Activated gamma-delta T cell treated with anti-CD3 and anti-CD28 coated beads, Interleukin-2, amount 50 U/mL, for 16 hours (primary cell): Measurements from ENCODE around the gene WDR55.
"Not testable (repeated sequence)": the region's sequence is repeated elsewhere in the genome, so short reads cannot be mapped to it uniquely, and the experiment has no call there.

ENCODE experiments used
- DNase-seq: peaks from one replicate; pipeline ENCODE4 v3.0.0-alpha.2; 2020; ENCODE audit warnings: low read depth

Gene WDR55, protein sequence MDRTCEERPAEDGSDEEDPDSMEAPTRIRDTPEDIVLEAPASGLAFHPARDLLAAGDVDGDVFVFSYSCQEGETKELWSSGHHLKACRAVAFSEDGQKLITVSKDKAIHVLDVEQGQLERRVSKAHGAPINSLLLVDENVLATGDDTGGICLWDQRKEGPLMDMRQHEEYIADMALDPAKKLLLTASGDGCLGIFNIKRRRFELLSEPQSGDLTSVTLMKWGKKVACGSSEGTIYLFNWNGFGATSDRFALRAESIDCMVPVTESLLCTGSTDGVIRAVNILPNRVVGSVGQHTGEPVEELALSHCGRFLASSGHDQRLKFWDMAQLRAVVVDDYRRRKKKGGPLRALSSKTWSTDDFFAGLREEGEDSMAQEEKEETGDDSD

DNA sequence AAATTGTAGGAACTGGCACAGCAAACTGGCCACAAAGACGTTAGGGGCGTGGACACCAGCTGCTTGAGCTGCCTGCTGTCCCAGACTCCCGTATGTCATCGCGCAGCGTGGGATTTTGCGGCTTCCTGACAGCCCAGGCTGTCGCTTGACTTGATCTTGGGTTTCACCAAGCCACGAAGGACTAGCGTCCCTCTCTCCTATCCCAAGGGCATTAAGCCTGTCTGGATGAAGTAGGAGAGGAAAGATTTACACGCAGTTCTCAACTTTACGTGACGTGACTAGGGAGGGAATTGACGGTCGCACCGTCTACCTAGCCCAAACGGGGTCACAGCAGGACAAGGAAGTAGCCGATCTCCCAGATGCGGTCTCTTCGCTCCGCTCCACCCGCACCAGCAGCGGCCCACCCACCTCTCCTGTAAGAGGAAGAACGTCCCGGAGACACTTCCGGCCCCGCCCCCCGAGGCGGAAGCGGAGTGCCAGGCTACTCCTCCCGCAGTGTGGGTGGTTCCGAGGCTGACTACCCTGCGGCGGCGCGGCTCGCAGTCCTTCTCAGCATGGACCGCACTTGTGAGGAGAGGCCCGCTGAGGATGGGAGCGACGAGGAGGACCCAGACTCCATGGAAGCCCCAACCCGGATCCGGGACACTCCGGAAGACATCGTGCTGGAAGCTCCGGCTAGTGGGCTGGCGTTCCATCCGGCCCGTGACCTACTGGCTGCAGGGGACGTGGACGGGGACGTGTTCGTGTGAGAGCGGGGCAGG, at the start of gene WDR55:
Gene WDR55, plus strand, starts transcription at position 546 of the 761 bp plus-strand sequence. Its CDS starts 9 bp downstream, at position 555.
- DNase-seq, result peak; percentile 95

DNA sequence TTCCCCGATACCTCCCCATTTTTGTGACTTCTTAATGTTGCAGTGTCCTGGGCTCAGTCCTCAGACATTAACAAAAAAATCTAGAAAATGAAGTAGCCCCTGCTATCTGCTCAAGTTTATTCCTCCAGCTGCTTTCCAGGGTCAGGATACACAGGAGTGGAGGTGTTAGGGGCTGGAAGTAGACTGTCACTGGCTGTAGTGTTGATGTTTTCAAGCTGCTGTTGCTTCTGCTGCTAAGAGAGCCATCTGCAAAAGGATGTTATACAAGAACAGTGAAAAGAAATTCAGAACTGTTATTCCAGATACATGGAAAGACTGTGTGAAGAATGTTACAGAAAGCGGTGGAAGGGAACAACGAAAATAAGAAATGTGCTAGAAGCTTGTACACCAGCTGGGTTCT, 42.4 kb upstream of the WDR55 start:
- no peak for DNase-seq

DNA sequence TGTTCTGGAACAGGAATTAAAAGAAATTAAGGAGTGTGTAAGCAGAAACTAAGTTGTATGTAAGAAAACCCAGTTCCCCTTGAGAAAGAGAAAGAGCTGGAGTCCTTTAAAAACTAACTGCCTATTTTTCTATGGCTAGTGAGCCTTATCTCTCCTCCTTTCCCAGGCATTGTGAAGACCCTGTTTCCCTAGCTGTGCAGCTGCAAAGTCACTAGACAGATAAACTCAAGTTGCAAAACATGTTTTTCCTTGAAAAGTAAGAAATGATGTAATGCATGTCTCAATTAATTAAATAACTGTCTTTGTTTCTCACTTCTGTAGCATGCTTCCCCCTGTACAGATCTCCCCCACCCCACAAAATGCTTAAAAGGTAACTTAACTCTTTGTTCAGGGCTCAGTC, 41.6 kb upstream of the WDR55 start:
- not testable (repeated sequence) for DNase-seq

DNA sequence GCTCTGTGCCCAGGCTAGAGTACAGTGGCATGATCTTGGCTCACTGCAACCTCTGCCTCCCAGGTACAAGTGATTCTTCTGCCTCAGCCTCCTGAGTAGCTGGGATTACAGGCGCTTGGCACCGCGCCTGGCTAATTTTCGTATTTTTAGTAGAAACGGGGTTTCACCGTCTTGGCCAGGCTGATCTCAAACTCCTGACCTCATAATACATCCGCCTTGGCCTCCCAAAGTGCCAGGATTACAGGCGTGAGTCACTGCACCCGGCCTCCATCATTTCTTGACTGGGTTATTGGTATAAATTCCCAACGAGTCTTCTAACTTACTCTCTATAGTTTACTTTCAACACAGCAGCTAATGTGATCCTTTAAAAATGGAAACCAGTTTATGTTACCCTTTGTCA, 39.8 kb upstream of the WDR55 start:
- DNase-seq, result not testable (repeated sequence)

DNA sequence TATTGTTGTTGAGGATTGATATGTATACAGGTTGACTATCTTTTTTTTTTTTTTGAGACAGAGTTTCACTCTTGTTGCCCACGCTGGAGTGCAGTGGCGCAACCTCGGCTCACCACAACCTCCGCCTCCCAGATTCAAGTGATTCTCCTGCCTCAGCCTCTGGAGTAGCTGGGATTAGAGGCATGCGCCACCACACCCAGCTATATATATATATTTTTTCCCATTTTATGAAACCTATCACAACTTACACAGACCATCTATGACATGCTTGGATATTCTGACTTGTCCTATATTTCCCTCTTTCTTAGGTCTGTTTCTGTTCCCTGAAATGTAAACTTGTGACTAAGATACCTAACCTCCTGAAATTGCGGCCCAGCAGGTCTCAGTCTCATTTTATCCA, 36.7 kb upstream of the WDR55 start:
- DNase-seq, result no peak

DNA sequence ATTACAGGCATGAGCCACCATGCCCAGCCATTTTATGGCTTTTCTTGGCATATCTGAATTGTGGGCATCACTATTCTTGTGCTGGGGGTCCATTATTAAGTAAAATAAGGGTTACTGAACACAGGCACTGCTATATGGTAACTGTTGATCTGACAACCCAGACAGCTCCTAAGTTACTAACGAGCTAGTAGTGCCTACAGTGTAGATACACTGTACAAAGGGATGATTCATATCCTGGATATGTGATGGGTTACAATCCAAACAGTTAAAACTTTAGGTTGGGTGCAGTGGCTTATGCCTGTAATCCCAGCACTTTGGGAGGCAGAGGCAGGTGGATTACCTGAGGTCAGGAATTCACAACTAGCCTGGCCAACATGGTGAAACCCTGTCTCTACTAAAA, 36.0 kb upstream of the WDR55 start:
- no peak for DNase-seq

DNA sequence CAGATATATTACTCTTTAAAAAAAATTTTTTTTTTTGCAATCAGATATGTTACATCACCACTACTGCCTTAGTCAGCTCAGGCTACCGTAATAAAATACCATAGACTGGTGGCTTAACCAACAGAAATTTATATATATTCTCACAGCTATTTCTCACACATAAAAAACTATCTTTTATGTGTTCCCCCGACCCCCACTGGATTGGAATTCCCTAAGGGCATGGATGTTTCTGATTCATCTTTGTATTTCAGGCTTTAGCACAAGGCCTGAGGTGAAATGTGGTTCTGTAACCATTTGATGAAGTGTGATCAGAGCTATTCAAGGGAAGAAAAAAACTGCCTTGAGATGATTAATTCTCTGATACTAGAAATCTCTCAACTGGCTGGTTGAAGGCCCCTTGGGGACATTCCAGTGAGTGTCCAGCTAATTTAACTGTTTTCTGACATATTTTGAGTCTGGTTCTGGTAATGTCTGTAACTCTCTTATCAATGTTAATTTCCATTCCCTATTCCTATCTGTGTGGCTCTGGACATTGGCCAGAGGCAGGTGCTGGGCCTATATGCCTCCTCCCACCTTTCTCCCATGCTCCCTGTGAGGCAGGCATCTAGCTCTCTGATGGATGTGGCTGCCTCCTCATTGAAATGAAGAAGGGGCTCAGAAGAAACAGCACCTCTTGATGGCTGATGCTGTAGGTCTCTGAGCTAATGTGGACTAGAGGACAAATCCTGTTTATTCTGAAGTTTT, 34.2 kb upstream of the WDR55 start:
- DNase-seq, result no peak

DNA sequence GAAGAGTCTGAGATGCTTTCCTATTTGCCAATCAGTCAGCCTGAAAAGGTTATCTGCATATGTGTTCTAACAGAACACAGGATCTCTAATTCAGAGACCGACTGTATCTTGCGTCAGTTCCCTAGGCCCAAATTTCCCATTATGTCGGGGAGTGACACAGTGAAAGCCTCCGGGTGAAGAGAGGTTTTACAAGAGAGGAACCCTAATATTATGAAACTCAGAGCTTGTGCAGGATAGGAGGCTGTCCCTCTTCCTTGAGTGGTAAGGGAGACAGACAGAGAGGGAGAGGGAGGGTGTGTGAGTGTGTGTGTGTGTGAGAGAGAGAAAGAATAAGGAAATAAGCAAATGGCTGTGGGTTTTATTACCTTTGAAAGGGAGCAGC, 33.7 kb upstream of the WDR55 start:
- no peak for DNase-seq

DNA sequence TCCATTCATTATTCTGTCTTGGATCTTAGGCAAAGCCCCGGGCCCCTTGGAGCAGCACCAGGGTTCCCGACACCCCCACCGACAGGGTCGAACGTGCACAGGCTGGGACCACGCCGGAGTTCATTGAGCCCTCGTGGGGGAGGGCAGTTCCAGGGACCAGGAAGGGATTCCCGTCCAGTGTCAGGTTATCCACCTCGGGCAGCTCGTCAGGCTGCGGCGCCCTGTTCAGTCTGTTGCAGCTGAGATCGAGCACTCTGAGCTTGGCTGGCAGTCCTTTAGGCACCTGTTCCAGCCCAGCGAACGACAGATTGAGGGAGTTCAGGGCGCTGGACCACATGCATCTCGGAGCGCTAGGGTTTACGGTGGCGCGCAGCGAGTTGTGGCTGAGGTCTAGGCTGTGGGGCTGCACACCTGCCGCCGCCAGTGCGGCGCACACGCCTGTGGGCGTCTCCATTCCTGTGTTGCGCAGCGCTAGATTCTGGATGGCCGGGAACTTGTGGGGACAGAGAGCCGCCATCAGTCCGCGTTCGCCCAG, 32.8 kb upstream of the WDR55 start:
- DNase-seq, result no peak

DNA sequence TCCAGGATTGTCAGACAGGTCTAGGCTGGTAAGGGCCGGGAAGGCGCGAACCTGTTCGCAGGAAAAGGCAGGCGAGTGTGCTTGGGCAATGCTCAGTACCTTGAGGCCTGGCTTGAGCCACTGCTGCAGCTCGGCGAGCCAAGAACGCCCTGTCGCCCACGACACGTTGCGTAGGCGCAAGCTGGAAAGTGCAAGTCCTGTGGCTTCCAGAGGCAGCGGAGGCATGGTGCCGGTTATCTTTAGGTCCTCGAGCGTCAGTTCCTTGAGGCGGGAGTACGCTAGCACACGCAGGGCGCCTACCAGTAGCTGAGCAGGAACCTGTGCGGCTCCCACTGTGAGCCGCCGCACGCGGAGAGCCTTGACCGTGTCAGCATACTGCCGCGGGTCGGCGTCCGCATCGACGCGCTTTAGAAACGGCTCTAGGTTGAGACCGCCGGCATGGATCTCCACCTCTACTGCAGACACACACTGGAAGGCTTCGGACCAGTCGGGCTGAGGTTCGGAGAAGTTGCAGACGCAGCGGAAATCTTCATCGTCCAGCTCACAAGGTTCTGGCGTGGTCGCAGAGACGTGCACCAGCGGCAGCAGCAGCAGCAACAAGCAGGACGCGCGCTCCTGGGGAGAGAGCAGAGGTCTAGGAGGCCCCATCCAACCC, 32.2 kb upstream of the WDR55 start:
- DNase-seq, result peak; percentile 21

DNA sequence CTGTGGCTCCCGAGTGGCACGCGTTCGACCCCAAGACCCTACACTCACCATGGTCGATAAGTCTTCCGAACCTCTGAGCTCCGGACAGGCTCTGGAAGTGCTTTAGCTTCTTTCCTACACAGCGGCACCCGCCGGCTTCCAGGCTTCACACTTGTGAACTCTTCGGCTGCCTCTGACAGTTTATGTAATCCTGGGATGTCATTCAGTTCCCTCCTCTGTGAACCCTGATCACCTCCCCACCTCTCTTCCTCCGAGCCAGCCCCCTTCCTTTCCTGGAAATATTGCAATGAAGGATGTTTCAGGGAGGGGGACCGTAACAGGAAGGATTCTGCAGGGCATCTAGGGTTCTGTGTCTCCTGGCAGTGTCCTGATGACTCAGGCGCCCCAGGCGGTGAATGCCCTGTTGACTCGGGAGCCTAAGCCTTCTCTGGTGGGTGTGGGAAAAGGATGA, 31.7 kb upstream of the WDR55 start, which contains the start of gene CD14:
Gene CD14, minus strand, starts transcription at position 155 of the 451 bp plus-strand sequence. Its CDS starts 104 bp downstream, at position 51.
- no peak for DNase-seq

DNA sequence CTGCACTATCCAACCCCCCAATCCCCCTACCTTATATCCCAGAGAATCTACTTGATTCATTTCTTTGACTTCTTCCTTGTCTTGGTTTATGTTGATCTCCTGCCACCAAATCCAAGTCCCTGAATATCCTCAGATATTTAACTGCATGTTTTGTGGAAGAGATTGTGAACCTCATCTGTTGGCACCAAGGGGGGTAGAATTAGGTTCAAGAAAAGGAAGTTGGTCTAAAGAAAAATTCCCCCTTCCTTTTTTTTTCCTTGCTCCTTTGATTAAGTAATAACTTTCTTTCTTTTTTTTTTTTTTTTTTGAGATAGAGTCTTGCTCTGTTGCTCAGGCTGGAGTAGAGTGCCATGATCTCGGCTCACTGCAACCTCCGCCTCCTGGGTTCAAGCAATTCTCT, 31.2 kb upstream of the WDR55 start:
- no peak for DNase-seq

DNA sequence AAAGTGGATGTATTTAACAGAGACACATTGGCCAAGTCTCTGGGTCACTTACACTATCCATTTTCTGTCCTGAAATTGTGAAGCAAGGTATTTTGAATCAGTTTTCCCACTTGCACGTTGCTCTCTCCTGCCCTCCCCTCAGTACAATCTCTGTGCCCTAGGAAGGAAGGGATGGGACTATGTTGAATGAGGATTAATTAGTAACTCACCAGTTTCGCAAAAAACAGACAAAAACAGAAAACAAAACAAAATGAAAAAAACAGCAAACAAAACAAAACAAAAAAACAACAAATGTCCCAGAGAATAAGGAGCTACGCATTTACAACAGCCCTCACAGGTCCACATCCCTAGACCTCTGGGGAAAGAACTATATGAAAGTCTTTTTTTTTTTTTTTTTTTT, 30.6 kb upstream of the WDR55 start:
- DNase-seq, result no peak

DNA sequence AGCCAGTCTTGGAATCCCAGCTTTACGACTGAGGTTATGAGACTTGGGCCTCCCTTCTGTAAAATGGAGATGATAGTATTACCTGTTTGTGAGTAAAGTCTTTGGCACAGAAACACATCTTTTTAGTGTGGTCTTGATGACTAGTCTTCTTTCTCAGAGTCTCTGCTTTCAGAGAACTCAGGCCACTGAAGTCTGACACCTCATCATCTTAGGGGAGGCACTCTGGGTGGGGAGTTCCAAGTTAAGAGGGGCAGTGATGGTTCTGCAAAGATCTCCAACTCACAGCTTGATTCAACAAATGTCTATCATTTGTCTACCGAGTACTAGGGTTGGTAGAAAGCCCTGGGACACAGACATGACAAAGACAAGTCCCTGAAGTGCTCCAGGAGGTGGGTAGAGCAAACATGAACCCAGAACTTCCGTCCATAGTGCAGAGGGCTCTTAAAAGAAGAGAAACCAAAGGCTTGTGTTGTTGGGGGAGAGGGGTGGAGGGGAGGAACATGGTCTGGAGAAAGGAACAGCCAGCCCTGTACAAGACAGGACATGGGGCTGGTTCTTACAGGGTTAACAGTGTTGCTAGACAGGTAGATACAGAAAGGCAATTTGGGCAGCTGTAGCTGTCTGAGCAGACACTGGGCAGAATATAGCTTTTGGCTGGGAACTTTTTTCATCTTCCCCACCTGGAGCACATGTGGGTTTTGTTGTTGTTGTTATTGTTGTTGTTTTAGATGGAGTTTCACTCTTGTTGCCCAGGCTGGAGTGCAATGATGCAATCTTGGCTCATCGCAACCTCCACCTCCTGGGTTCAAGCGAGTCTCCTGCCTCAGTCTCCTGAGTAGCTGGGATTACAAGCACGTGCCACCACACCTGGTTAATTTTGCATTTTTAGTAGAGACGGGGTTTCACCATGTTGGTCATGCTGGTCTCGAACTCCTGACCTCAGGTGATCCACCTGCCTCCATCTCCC, 29.1 kb upstream of the WDR55 start:
- DNase-seq, result no peak

DNA sequence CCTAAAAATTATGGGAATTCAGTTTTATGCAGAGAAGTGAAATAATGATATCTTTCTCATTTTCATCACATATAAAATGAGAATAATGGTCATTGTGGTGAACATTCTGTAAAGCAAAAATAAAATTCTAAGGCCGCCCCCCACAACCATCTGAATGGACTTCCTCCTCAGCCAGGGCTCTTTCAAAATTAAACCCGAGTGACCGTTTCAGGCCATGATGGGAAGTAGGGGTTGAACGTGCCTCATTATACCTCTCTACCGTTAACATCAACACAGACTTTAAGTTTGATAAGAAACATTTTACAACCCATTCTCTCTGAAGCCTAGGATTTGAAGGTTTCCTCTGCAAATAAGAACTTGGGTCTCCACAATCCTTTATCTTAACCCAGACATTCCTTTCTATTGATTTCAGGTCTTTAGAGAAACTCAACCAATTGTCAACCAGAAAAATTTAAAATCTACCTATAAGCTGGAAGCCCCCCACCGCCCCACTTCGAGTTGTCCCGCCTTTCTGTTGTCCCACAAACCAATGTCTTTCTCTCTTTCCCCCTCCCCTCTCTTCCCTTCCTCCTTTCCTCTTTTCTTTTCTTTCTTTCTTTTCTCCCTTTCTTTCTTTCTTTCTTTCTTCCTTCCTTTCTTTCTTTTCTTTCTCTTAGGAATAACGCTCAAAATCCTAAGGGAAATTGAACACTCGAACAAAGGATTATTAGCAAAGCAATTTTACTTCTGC, 27.2 kb upstream of the WDR55 start:
- no peak for DNase-seq

DNA sequence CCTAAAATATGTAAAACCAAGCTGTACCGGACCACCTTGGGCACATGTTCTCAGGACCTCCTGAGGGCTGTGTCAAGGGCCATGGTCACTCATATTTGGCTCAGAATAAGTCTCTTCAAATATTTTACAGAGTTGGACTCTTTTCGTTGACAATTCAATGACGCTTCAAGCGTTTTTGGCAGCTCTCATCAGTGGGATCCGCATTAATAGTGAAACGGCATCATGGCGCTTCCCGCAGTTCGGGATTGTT, 25.9 kb upstream of the WDR55 start:
- not testable (repeated sequence) for DNase-seq

DNA sequence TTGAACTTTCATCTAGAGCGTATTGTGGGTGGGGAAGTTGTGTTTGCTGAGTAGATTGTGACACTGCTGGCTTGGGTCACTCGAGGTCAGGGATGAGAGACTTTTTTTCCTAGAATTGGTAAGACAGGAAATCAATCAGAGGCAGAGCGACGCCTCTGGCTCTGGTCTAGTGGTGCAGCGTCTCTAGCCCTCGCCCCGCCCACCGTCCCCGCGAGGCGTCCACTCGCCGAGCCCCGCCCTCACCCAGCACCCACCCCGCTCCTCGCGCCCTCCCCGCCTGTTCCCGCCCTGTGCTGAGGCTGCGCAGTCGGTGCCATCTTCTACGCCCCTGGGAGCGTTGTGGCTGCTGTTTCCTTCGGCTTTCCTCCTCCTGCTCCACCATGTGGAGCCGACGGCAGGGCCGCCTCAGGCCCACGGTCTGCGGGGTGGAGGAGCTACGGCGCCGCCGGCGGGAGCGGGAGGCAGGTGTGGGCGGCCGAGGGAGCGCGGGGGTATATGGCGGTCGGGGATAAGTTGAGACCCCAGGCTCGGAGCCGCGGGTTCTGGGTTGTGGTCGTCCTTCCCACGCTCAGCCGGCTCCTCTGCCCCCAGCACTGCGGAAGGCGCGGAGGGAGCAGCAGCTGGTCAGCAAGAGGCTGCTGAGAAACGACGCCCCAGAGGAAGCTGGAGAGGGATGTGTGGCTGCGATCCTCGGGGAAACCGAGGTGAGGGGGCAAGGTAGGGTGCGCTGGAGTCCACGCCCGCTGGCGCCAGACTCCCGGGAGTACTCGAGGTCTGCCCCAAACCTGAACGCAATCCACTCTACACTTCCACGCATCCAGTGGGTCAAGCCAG, 25.3 kb upstream of the WDR55 start, which contains the start of gene TMCO6:
Gene TMCO6, plus strand, starts transcription at position 304 of the 834 bp plus-strand sequence. Its CDS starts 77 bp downstream, at position 381.
- peak; percentile 96 for DNase-seq

DNA sequence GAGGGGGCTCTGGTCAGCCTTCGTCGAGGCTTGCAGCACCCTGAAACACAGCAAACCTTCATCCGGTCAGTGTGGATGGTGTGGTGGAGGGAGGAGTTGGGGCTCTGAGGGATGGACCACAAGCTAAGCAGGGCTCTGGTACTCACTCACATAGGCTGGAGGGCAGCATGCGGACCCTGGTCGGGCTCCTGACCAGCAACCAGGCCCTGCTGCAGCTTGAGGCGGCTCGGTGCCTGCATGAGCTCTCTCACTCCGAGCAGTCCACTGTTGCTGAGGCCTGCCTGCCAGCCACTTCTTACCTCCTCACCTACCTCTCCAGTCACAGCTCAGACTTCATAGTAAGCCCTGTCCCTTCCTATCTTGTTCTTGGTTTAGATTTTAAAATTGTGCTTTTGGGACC, 23.0 kb upstream of the WDR55 start:
- no peak for DNase-seq

DNA sequence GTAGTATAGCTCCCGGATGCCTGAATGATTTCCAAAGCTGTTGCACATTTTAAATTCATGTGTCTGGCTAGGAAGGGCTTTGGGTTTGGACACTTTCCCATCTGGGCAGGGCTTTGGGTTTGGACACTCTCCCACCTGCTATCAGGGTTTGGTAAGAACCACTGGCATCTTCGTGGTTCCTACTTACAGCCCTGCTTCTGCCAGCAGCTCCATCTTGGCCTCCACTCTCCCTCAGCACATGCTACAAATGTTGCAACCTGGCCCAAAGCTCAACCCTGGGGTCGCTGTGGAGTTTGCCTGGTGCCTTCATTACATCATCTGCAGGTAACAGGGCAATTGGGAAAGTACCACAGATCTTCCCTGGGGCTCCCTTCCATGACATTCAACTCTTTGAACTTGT, 22.0 kb upstream of the WDR55 start:
- no peak for DNase-seq
